Heart left ventricle (tissue), 13 donors: Measurements from ENCODE around the gene PPFIA2.

Experiments used
- CTCF ChIP-seq, 12 donors: fragments of 200-600 bp; sonication (generic) in 4 of 12; IDR thresholded peaks; one replicate each; pipeline versions ENCODE4 v1.5.0 to v1.8.0; 2018 to 2022; ENCODE audit warnings: antibody characterized with exemption in 12 of 12, mild to moderate bottlenecking in 5 of 12
- POLR2A ChIP-seq, 2 donors: fragments of 450-650 bp; IDR thresholded peaks; one replicate each; pipeline ENCODE4 v1.6.1; 2017; ENCODE audit warnings: antibody characterized with exemption in 2 of 2, mild to moderate bottlenecking in 2 of 2, moderate library complexity in 2 of 2
- donor health status: ischemic (EF 13 %, LVEDD 7.1; RV severe dilation, severe dysfunction).
- donor health status: DM: no; HTN: yes; CAD: no.
- donor health status: DM: no; HTN: no; CAD: no.
- donor health status: ischemic (EF 25% LVEDD 6.9; RV normal size, moderate dysfunction).
- donor health status: ischemic (EF 25% LVEDD 5.7; RV mildly dilated, moderate dysfunction).
- donor health status: ischemic (EF 35%, LVEDD 5.7; RV mildly dilated, moderate dysfunction).
- donor health status: nonischemic (EF 11% LVEDD 7.7; RV severe dilation, severe dysfunction).
- donor health status: DM: yes; HTN: yes; CAD: no.
- donor health status: PGD.
- donor health status: ischemic (EF 29% LVEDD 5.4; RV normal size, mild dysfunction).
- donor health status: nonischemic (EF 23%, LVEDD 6.1; RV moderate dilation, normal function).

GRCh38 chr12:81712536-81712935 lies 46.6 kb downstream of the PPFIA2 start:
- TF ChIP-seq CTCF (IDR thresholded peaks at IDR 0.05) (no peak), POLR2A (IDR thresholded peaks at IDR 0.05) (no peak)
